GM19324 (cell line): ENCODE measurements around the gene PPP1R9B.

Experiments used
- ATAC-seq: cut with Tn5 transposase; IDR thresholded peaks from one replicate; pipeline ENCODE4 v1.9.1; 2021; ENCODE audit warnings: mild to moderate bottlenecking, moderate library complexity; ENCODE audit not compliant: unreplicated experiment, low FRiP score

The PPP1R9B gene

GRCh38 chr17:50144845-50145531 lies 5.5 kb downstream of the PPP1R9B start:
- ATAC-seq = no peak

GRCh38 chr17:50144355-50144754 lies 6.1 kb downstream of the PPP1R9B start:
- no peak for ATAC-seq

GRCh38 chr17:50143461-50144176 lies 6.9 kb downstream of the PPP1R9B start:
- no peak for ATAC-seq

- no peak for ATAC-seq
Observed at GRCh38 chr17:50141745-50142110, 8.7 kb downstream of the PPP1R9B start.

GRCh38 chr17:50141026-50141744 lies 9.3 kb downstream of the PPP1R9B start:
- ATAC-seq = no peak

- no peak for ATAC-seq
Observed at GRCh38 chr17:50139950-50140885, 10.3 kb downstream of the PPP1R9B start.

- ATAC-seq = no peak
Observed at GRCh38 chr17:50139185-50139783, 11.2 kb downstream of the PPP1R9B start.

- no peak for ATAC-seq
Observed at GRCh38 chr17:50137042-50137441, 13.4 kb downstream of the PPP1R9B start.

- ATAC-seq = no peak
Observed at GRCh38 chr17:50136096-50136687, 14.3 kb downstream of the PPP1R9B start.

- no peak for ATAC-seq
Observed at GRCh38 chr17:50135316-50136095, 15.0 kb downstream of the PPP1R9B start.

GRCh38 chr17:50134206-50135110 lies 16.0 kb downstream of the PPP1R9B start:
- ATAC-seq = no peak

- no peak for ATAC-seq
Observed at GRCh38 chr17:50133769-50134099, 16.7 kb downstream of the PPP1R9B start.

GRCh38 chr17:50133028-50133768 lies 17.3 kb downstream of the PPP1R9B start:
- no peak for ATAC-seq

- no peak for ATAC-seq
Observed at GRCh38 chr17:50132104-50132794, 18.2 kb downstream of the PPP1R9B start.

GRCh38 chr17:50130559-50131305 lies 19.7 kb downstream of the PPP1R9B start:
- no peak for ATAC-seq
